PC-9 (cell line): ENCODE results near the gene ATP8B3.

Experiments
- EZH2 ChIP-seq: fragments of 200-600 bp; sonication (generic); IDR thresholded peaks from 2 replicates; pipeline ENCODE4 v1.8.0; 2017; ENCODE audit warnings: antibody characterized with exemption, low read depth
- TF ChIP-seq, protein P1 (sequence below): fragments of 200-600 bp; sonication (generic); conservative IDR thresholded peaks from 2 replicates; pipeline ENCODE4 v1.6.1; 2017; ENCODE audit warnings: mixed run types, antibody characterized with exemption, mild to moderate bottlenecking, moderate library complexity

- TF ChIP-seq, protein P1, sequence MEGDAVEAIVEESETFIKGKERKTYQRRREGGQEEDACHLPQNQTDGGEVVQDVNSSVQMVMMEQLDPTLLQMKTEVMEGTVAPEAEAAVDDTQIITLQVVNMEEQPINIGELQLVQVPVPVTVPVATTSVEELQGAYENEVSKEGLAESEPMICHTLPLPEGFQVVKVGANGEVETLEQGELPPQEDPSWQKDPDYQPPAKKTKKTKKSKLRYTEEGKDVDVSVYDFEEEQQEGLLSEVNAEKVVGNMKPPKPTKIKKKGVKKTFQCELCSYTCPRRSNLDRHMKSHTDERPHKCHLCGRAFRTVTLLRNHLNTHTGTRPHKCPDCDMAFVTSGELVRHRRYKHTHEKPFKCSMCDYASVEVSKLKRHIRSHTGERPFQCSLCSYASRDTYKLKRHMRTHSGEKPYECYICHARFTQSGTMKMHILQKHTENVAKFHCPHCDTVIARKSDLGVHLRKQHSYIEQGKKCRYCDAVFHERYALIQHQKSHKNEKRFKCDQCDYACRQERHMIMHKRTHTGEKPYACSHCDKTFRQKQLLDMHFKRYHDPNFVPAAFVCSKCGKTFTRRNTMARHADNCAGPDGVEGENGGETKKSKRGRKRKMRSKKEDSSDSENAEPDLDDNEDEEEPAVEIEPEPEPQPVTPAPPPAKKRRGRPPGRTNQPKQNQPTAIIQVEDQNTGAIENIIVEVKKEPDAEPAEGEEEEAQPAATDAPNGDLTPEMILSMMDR = peak; percentile 84
- no peak for TF ChIP-seq EZH2
Observed at GRCh38 chr19:1825909-1826556, 14.0 kb upstream of the ATP8B3 start.
